Stimulated activated CD8-positive, alpha-beta memory T cell treated with anti-CD3 and anti-CD28 coated beads, Interleukin-2, amount 100 ng/mL, for 48 hours (primary cell): Measurements from ENCODE around the gene COPS9.

Experiments used
- DNase-seq, 2 donors: peaks; one replicate each; pipeline ENCODE4 v3.0.0-alpha.2; 2020; ENCODE audit warnings: low read depth in 2 of 2

The COPS9 gene

GRCh38 chr2:240111253-240111652 lies 24.9 kb downstream of the COPS9 start:
- DNase-seq, result no peak

GRCh38 chr2:240109386-240109785 lies 26.7 kb downstream of the COPS9 start:
- no peak for DNase-seq

GRCh38 chr2:240107477-240107796 lies 28.7 kb downstream of the COPS9 start:
- DNase-seq, result no peak

GRCh38 chr2:240106765-240107476 lies 29.2 kb downstream of the COPS9 start:
- no peak for DNase-seq

GRCh38 chr2:240105982-240106381 lies 30.1 kb downstream of the COPS9 start:
- no peak for DNase-seq

GRCh38 chr2:240103136-240103535 lies 33.0 kb downstream of the COPS9 start:
- DNase-seq, result no peak

- DNase-seq, result no peak
These were observed 37.8 kb downstream of the COPS9 start for GRCh38 chr2:240098349-240098748.

GRCh38 chr2:240095556-240096523 lies 40.3 kb downstream of the COPS9 start:
- no peak for DNase-seq

- DNase-seq, result no peak
These were observed 46.8 kb downstream of the COPS9 start for GRCh38 chr2:240089306-240089705.

- DNase-seq, result no peak
These were observed 49.5 kb downstream of the COPS9 start for GRCh38 chr2:240086563-240086962.
